H1 (cell line): Measurements from ENCODE around the gene RHOC. TPM values are rescaled to one million over a fixed set of nuclear protein-coding genes. Genes with fewer than 3 reads are reported as not detected.

Source experiments
- CTCF ChIA-PET: fragments of 300-600 bp; sonication (Branson Sonifier 250); formaldehyde crosslinking; loops from one replicate; lab custom pipeline; 2021; ENCODE audit not compliant: partially characterized antibody; lab: Charles Lee
- POLR2A ChIA-PET: fragments of 300-600 bp; sonication (Branson Sonifier 250); formaldehyde crosslinking; loops from one replicate; lab custom pipeline; 2021; ENCODE audit warnings: inconsistent platforms; ENCODE audit not compliant: partially characterized antibody; lab: Charles Lee
- DNase-seq, 2 experiments: peaks; one replicate each; pipeline versions ENCODE4 v3.0.0 to v3.0.0-alpha.2; 2010 to 2022; ENCODE audit warnings: low spot score in 2 of 2, low read depth in 1 of 2, mixed read lengths in 1 of 2
- FAIRE-seq: peaks from 2 replicates; lab custom pipeline; 2011; peaks lifted over from hg19 to GRCh38; lab: Jason Lieb, UNC
- H2AFZ ChIP-seq: 2 replicates; pipeline ENCODE4 v1.8.1; 2012; ENCODE audit warnings: low read length, inconsistent platforms
- H2AK5ac ChIP-seq: 2 replicates; pipeline ENCODE4 v1.6.1; 2013; ENCODE audit warnings: low read depth, low read length
- H2BK120ac ChIP-seq: replicated peaks from 2 replicates; pipeline ENCODE3; 2013; ENCODE audit warnings: low read depth, low read length, inconsistent platforms
- H2BK12ac ChIP-seq: 2 replicates; pipeline ENCODE4 v1.6.1; 2013; ENCODE audit warnings: low read depth, low read length
- H2BK15ac ChIP-seq: 2 replicates; pipeline ENCODE4 v1.6.1; 2013; ENCODE audit warnings: low read length
- H2BK20ac ChIP-seq: 2 replicates; pipeline ENCODE4 v1.6.1; 2013; ENCODE audit warnings: low read length
- H2BK5ac ChIP-seq: 2 replicates; pipeline ENCODE4 v1.6.1; 2013; ENCODE audit warnings: low read depth, low read length
- H3K14ac ChIP-seq: 2 replicates; pipeline ENCODE4 v1.6.1; 2013; ENCODE audit warnings: inconsistent platforms; ENCODE audit not compliant: insufficient read length
- H3K18ac ChIP-seq: 2 replicates; pipeline ENCODE4 v1.6.1; 2013; ENCODE audit warnings: low read length; ENCODE audit errors: extremely low read depth
- H3K23ac ChIP-seq: 2 replicates; pipeline ENCODE4 v1.6.1; 2013; ENCODE audit warnings: inconsistent platforms; ENCODE audit not compliant: insufficient read length
- H3K23me2 ChIP-seq: 2 replicates; pipeline ENCODE4 v1.6.1; 2013; ENCODE audit warnings: low read depth, low read length
- H3K27ac ChIP-seq: 2 replicates; pipeline ENCODE4 v1.6.1; 2011; ENCODE audit warnings: low read depth, low read length, inconsistent platforms
- H3K27me3 ChIP-seq, 4 experiments: replicated peaks in 1 of 4; 1 replicate in 1 of 4; 2 replicates in 3 of 4; pipeline versions ENCODE4 v1.6.1 to v1.8.1; 2011 to 2013; ENCODE audit warnings: low read length in 3 of 4, mild to moderate bottlenecking in 3 of 4, inconsistent platforms in 2 of 4, mixed read lengths in 2 of 4, moderate library complexity in 1 of 4; ENCODE audit not compliant: control insufficient read depth in 3 of 4, insufficient read depth in 3 of 4; ENCODE audit errors: extremely low read depth in 1 of 4
- H3K36me3 ChIP-seq, 4 experiments: 2 replicates each; pipeline versions ENCODE4 v1.6.1 to v1.8.1; 2011 to 2013; ENCODE audit warnings: mild to moderate bottlenecking in 4 of 4, low read length in 3 of 4, moderate library complexity in 2 of 4, control low read depth in 1 of 4, inconsistent platforms in 1 of 4; ENCODE audit not compliant: insufficient read depth in 4 of 4, control insufficient read depth in 2 of 4
- H3K4ac ChIP-seq: replicated peaks from 2 replicates; pipeline ENCODE3; 2013; ENCODE audit warnings: low read length, low read depth, mixed read lengths, inconsistent platforms; ENCODE audit not compliant: insufficient read length
- H3K4me1 ChIP-seq, 4 experiments: replicated peaks in 1 of 4; 1 replicate in 1 of 4; 2 replicates in 3 of 4; pipeline versions ENCODE4 v1.6.1 to v1.8.1; 2011 to 2013; ENCODE audit warnings: low read length in 3 of 4, inconsistent platforms in 2 of 4, mixed read lengths in 1 of 4; ENCODE audit not compliant: insufficient read depth in 4 of 4, control insufficient read depth in 3 of 4
- H3K4me2 ChIP-seq, 2 experiments: 2 replicates each; pipeline versions ENCODE4 v1.6.1 to v1.8.1; 2011 to 2013; ENCODE audit warnings: low read depth in 2 of 2, low read length in 2 of 2, control low read depth in 1 of 2, inconsistent platforms in 1 of 2, mild to moderate bottlenecking in 1 of 2; ENCODE audit not compliant: insufficient read depth in 1 of 2
- H3K4me3 ChIP-seq, 4 experiments: fragments of 200-600, 300-600 bp in 1 of 4; sonication (generic), shearing (Covaris generic), sonication (Bioruptor Twin) in 1 of 4; 2 replicates each; pipeline versions ENCODE4 v1.5.1 to v1.8.1; 2011 to 2016; ENCODE audit warnings: low read length in 4 of 4, low read depth in 3 of 4, control low read depth in 2 of 4, inconsistent platforms in 2 of 4, mild to moderate bottlenecking in 2 of 4, mixed read lengths in 1 of 4, moderate library complexity in 1 of 4; ENCODE audit not compliant: insufficient read depth in 2 of 4; ENCODE audit errors: extremely low read depth in 1 of 4
- H3K56ac ChIP-seq: replicated peaks from 2 replicates; pipeline ENCODE3; 2013; ENCODE audit warnings: low read depth, mild to moderate bottlenecking, mixed read lengths, low read length, inconsistent platforms; ENCODE audit not compliant: insufficient read length
- H3K79me1 ChIP-seq: 2 replicates; pipeline ENCODE4 v1.6.1; 2013; ENCODE audit warnings: low read depth, low read length, control low read depth
- H3K79me2 ChIP-seq, 2 experiments: 2 replicates each; pipeline versions ENCODE4 v1.6.1 to v1.8.1; 2012 to 2013; ENCODE audit warnings: low read length in 2 of 2, mild to moderate bottlenecking in 2 of 2, inconsistent platforms in 1 of 2; ENCODE audit not compliant: insufficient read depth in 2 of 2, control insufficient read depth in 1 of 2
- H3K9ac ChIP-seq, 4 experiments: replicated peaks in 1 of 4; 1 replicate in 1 of 4; 2 replicates in 3 of 4; pipeline versions ENCODE4 v1.6.1 to v1.8.1; 2011 to 2013; ENCODE audit warnings: low read depth in 3 of 4, low read length in 3 of 4, control low read depth in 2 of 4, mild to moderate bottlenecking in 2 of 4, moderate library complexity in 2 of 4, inconsistent platforms in 1 of 4; ENCODE audit errors: extremely low read depth in 1 of 4
- H3K9me3 ChIP-seq, 2 experiments: 2 replicates each; pipeline versions ENCODE4 v1.6.1 to v1.8.1; 2012 to 2013; ENCODE audit warnings: mild to moderate bottlenecking in 2 of 2, moderate library complexity in 2 of 2, control low read depth in 1 of 2, inconsistent platforms in 1 of 2, low read depth in 1 of 2, low read length in 1 of 2, mixed read lengths in 1 of 2; ENCODE audit not compliant: insufficient read depth in 2 of 2
- H4K20me1 ChIP-seq, 2 experiments: replicated peaks in 1 of 2; 2 replicates each; pipeline versions ENCODE3 to v1.8.1; 2011 to 2013; ENCODE audit warnings: inconsistent platforms in 2 of 2, low read length in 2 of 2, mild to moderate bottlenecking in 1 of 2; ENCODE audit not compliant: insufficient read depth in 2 of 2, control insufficient read depth in 1 of 2
- H4K5ac ChIP-seq: 2 replicates; pipeline ENCODE4 v1.6.1; 2013; ENCODE audit warnings: low read length, low read depth, mixed read lengths, inconsistent platforms; ENCODE audit not compliant: insufficient read length
- H4K8ac ChIP-seq: 2 replicates; pipeline ENCODE4 v1.8.0; 2013; ENCODE audit warnings: mild to moderate bottlenecking, moderate library complexity, low read length, inconsistent platforms; ENCODE audit not compliant: insufficient read depth; ENCODE audit errors: extremely low read depth
- H4K91ac ChIP-seq: replicated peaks from 2 replicates; pipeline ENCODE3; 2013; ENCODE audit warnings: low read length, mixed read lengths, inconsistent platforms; ENCODE audit not compliant: insufficient read length
- CBX8 ChIP-seq: fragments of 300-800, 300-1000 bp; sonication (generic); IDR thresholded peaks from 2 replicates; pipeline ENCODE4 v1.7.1; 2016; ENCODE audit warnings: low read depth, low read length, borderline replicate concordance
- CREB1 ChIP-seq: IDR thresholded peaks from 2 replicates; pipeline ENCODE4 v1.6.1; 2012; ENCODE audit warnings: inconsistent platforms
- EZH2 ChIP-seq: fragments of 200-600 bp; sonication (generic); IDR thresholded peaks from 2 replicates; pipeline ENCODE4 v1.7.1; 2012; ENCODE audit warnings: low read depth, mild to moderate bottlenecking, moderate library complexity, low read length, inconsistent platforms; ENCODE audit not compliant: severe bottlenecking
- JUN ChIP-seq: IDR thresholded peaks from 2 replicates; pipeline ENCODE4 v1.6.1; 2011; ENCODE audit warnings: low read depth, mild to moderate bottlenecking, improper control_type of control experiment, low read length
- MAX ChIP-seq: IDR thresholded peaks from 2 replicates; pipeline ENCODE4 v1.6.1; 2012; ENCODE audit warnings: inconsistent platforms
- PHF8 ChIP-seq: fragments of 200-600 bp; sonication (generic); conservative IDR thresholded peaks from 2 replicates; pipeline ENCODE4 v1.7.1; 2012; ENCODE audit warnings: low read depth, mild to moderate bottlenecking, inconsistent platforms, low read length, moderate library complexity
- RAD21 ChIP-seq, 2 experiments: IDR thresholded peaks in 1 of 2; conservative IDR thresholded peaks in 1 of 2; 2 replicates each; pipeline ENCODE4 v1.6.1; 2011; ENCODE audit warnings: low read depth in 2 of 2, low read length in 2 of 2, improper control_type of control experiment in 1 of 2, inconsistent platforms in 1 of 2, mild to moderate bottlenecking in 1 of 2, moderate library complexity in 1 of 2
- SP1 ChIP-seq: IDR thresholded peaks from 2 replicates; pipeline ENCODE4 v1.6.1; 2011; ENCODE audit warnings: low read depth, low read length
- TAF7 ChIP-seq: optimal IDR thresholded peaks from 2 replicates; pipeline ENCODE3; 2011; ENCODE audit warnings: low read depth, mild to moderate bottlenecking, inconsistent platforms, low read length, moderate library complexity, borderline replicate concordance
- TCF12 ChIP-seq: IDR thresholded peaks from 2 replicates; pipeline ENCODE4 v1.6.1; 2011; ENCODE audit warnings: low read depth, mild to moderate bottlenecking, low read length
- TEAD4 ChIP-seq: IDR thresholded peaks from 2 replicates; pipeline ENCODE4 v1.6.1; 2012; ENCODE audit warnings: low read depth, low read length, inconsistent platforms, mixed read lengths
- WGBS, 2 experiments: shearing (Covaris generic) in 1 of 2; methylation state at CpG; one replicate each; pipeline versions ENCODE4 v1.1.6 to v1.1.7; 2013 to 2015; ENCODE audit warnings: low lambda C conversion rate in 2 of 2, mixed read lengths in 2 of 2, inconsistent platforms in 1 of 2, low coverage in 1 of 2, missing lambda C conversion rate in 1 of 2; ENCODE audit not compliant: insufficient replicate concordance in 2 of 2, insufficient coverage in 1 of 2, insufficient read length in 1 of 2; ENCODE audit errors: extremely low coverage in 1 of 2, missing lambda C conversion rate in 1 of 2; 5-methylcytosine and 5-hydroxymethylcytosine counted together
- polyA plus RNA-seq, 7 experiments: library from polyadenylated mRNA; depleted of rRNA in 3 of 7; stranded (reverse) in 5 of 7; unstranded in 2 of 7; fragments of >200 nt in 5 of 7; fragments of 200-250 nt in 2 of 7; gene quantifications; 1 replicate in 5 of 7; 2 replicates in 1 of 7; 4 replicates in 1 of 7; pipeline versions ENCODE4 v1.2.1 to v1.2.3, GENCODE V29; 2011 to 2013; ENCODE audit warnings: missing spikeins in 2 of 7, mixed read lengths in 2 of 7
- total RNA-seq: library from RNA; stranded (reverse); fragmentation: NEBNext Ultra II Directional; extraction: Animal tissue kit (Norgen Biotek cat#: 25700); gene quantifications from 2 replicates; pipeline ENCODE4 v1.2.1, GENCODE V29; 2021
- TF ChIP-seq, protein P1 (sequence below): IDR thresholded peaks from 2 replicates; pipeline ENCODE4 v1.6.1; 2012; ENCODE audit warnings: inconsistent platforms

Gene RHOC
- total and polyA plus RNA-seq, 2 of the 8 experiments (the other 6 are each of a cell fraction or from before 2014, with no cell fraction given): 53.6 to 97.5 TPM

DNA sequence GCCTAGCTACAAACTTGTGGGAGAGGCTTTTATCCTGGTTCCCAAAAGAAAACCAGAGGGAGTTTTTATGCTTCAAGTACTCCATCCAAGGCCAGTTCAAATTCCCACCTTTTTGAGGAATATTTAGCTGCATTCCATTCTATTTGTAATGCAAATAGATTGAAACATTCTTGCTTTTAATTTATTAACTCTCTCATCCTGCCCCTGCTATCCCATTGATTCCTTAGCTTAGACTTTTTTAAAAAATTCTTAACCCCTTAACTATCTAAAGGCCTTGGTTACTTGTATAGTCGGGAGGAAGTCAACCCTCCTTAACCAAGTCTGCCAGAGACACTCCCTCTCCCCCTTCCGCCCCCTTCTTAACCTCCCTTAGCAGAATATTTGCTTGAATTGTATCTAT is 34.9 kb downstream of the RHOC start:
- DNase-seq: no peak
- Histone ChIP-seq H4K20me1 (no peaks in the 10 kb centered on the region), H3K36me3 (peaks cover 0 to 30% (median 10%) of the 10 kb centered on the region in 4 experiments; a peak in 4 of 8 replicates), H3K79me1 (no peaks in the 10 kb centered on the region), H3K4ac (no peak overlapping the region), H3K23me2 (peaks cover 10% of the 10 kb centered on the region; the same call in 1 of the 2 replicates), H4K91ac (no peak overlapping the region), H3K56ac (no peak overlapping the region), H3K79me2 (peaks cover 0 to 16% of the 10 kb centered on the region in 2 experiments; a peak in 2 of 4 replicates), H2BK15ac (no peak overlapping the region), H4K5ac (no peak overlapping the region), H3K23ac (no peak overlapping the region), H3K4me3 (no peak overlapping the region), H2BK12ac (peak overlapping the region; percentile 85; the same call in 1 of the 2 replicates), H3K9ac (peak overlapping the region in 1 of 4 experiments; percentile 14; a peak in 1 of 7 replicates), H2BK5ac (peak overlapping the region; percentile 53; the same call in 1 of the 2 replicates), H2AK5ac (no peak overlapping the region), H3K27ac (0 out of 2 replicates have a peak overlapping the region, but pooled peaks have one; percentile 25), H3K4me1 (peaks cover 2 to 14% (median 10%) of the 10 kb centered on the region in 4 experiments; a peak in 5 of 7 replicates), H3K9me3 (no peaks in the 10 kb centered on the region), H2AFZ (no peak overlapping the region), H3K27me3 (peaks cover 0 to 2% (median 0%) of the 10 kb centered on the region in 4 experiments; a peak in 2 of 7 replicates), H2BK120ac (no peak overlapping the region), H3K14ac (no peak overlapping the region), H3K18ac (no peak overlapping the region), H4K8ac (no peak overlapping the region), H3K4me2 (peak overlapping the region; percentile 12 to 23; a peak in 3 of 4 replicates), H2BK20ac (no peak overlapping the region)
- 30% methylated on average over 2 of the region's 2 CpGs; no CpG with 5 or more reads in 1 of the 2 experiments for WGBS, 2 experiments
- no peak for FAIRE-seq
- CTCF ChIA-PET: interaction anchor here (0.8 to 6.3 kb wide), 11 partner anchors 11 to 58 kb away, joined by 3 to 63 read pairs (median 4); partner anchors contain the start of genes PPM1J and RHOC
- POLR2A ChIA-PET: interaction anchor here (0.7 to 6.1 kb wide), 11 partner anchors 10 to 149 kb away, joined by 3 to 76 read pairs (median 3); partner anchors contain the start of genes CAPZA1 and ST7L
- TF ChIP-seq TCF12 (no peak), JUN (no peak), TAF7 (no peak), TEAD4 (peak; percentile 67; the same call in 1 of the 2 replicates), CREB1 (no peak), RAD21 (IDR thresholded peaks at IDR 0.05 in 1 of 2, conservative IDR thresholded peaks at IDR 0.05 in 1 of 2; ENCODE audit: low read depth in 2 of 2, low read length in 2 of 2) (no peak), PHF8 (no peak), SP1 (no peak; the same call in 1 of the 2 replicates), CBX8 (no peak), MAX (no peak), EZH2 (no peak)
- TF ChIP-seq, protein P1, sequence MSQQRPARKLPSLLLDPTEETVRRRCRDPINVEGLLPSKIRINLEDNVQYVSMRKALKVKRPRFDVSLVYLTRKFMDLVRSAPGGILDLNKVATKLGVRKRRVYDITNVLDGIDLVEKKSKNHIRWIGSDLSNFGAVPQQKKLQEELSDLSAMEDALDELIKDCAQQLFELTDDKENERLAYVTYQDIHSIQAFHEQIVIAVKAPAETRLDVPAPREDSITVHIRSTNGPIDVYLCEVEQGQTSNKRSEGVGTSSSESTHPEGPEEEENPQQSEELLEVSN: peak; percentile 52; the same call in 1 of the 2 replicates
